Pancreas (tissue), 10 donors: ENCODE results near the gene ROBO1. TPM values are rescaled to one million over a fixed set of nuclear protein-coding genes. Genes with fewer than 3 reads are reported as not detected.

Experiments used
- ATAC-seq, 4 donors: fragments of 200-7000 bp; cut with Tn5 transposase; one replicate each; pipeline versions ENCODE4 v1.8.0 to v1.9.1; 2020; ENCODE audit warnings: mild to moderate bottlenecking in 4 of 4, moderate library complexity in 4 of 4
- DNase-seq, 6 donors: peaks; one replicate each; pipeline ENCODE4 v3.0.0-alpha.2; 2020
- FAIRE-seq: peaks from 2 replicates; lab custom pipeline; 2012; peaks lifted over from hg19 to GRCh38; lab: Jason Lieb, UNC
- H3K27ac ChIP-seq, 4 donors: fragments of 200-600 bp; sonication (generic); 1 replicate in 3 of 4; 2 replicates in 1 of 4; pipeline versions ENCODE4 v1.5.0 to v1.8.0; 2020
- H3K27me3 ChIP-seq, 4 donors: fragments of 200-600 bp; one replicate each; pipeline ENCODE4 v1.8.0; 2021
- H3K36me3 ChIP-seq, 3 donors: fragments of 200-600 bp; sonication (generic) in 1 of 3; one replicate each; pipeline versions ENCODE4 v1.5.0 to v1.8.0; 2020 to 2021
- H3K4me1 ChIP-seq, 3 donors: fragments of 200-600 bp; one replicate each; pipeline ENCODE4 v1.8.0; 2021
- H3K4me3 ChIP-seq, 4 donors: fragments of 200-600 bp; sonication (generic) in 2 of 4; one replicate each; pipeline versions ENCODE4 v1.5.0 to v1.8.0; 2020 to 2021
- H3K9me3 ChIP-seq, 4 donors: fragments of 200-600 bp; one replicate each; pipeline ENCODE4 v1.8.0; 2021
- CTCF ChIP-seq, 4 donors: fragments of 200-600 bp; sonication (generic) in 3 of 4; IDR thresholded peaks; one replicate each; pipeline versions ENCODE4 v1.5.0 to v1.8.0; 2021; ENCODE audit warnings: antibody characterized with exemption in 4 of 4
- WGBS, 2 donors: extraction: QIAGEN DNeasy Blood & Tissue Kit; methylation state at CpG; one replicate each; pipeline ENCODE4 v1.1.7; 2013; 5-methylcytosine and 5-hydroxymethylcytosine counted together
- intact Hi-C, 3 donors: fragments of 100-400 bp; cut with DNase I; formaldehyde crosslinking; loops; one replicate each; pipeline versions ENCODE4 v1.11.1 to v1.14.2; 2022
- polyA plus RNA-seq, 2 donors: library from polyadenylated mRNA; stranded (reverse); fragments of 200-250 nt; gene quantifications; one replicate each; pipeline ENCODE4 v1.2.3, GENCODE V29; 2013
- total RNA-seq, 6 donors: library from RNA; stranded (reverse); fragmentation: NEBNext Ultra II Directional in 4 of 6; extraction: Animal tissue kit (Norgen Biotek cat#: 25700) in 4 of 6; gene quantifications; one replicate each; pipeline versions ENCODE4 v1.2.1 to v1.2.4, GENCODE V29; 2021 to 2023
- donor health status: healthy with polysubstance abuse.
- donor health status: DM: no; HTN: no; CAD: no; lungs with moderate emphysema.
- donor health status: DM: no; HTN: no; CAD: no.
- donor health status: control.
- donor health status: control.
- donor health status: Bipolar disorder and iron deficiency.
- donor health status: DM: yes; HTN: yes; CAD: no.
- donor health status: DM: no; HTN: no; CAD: no.
- donor health status: DM: no; HTN: no; CAD: no.
- donor health status: DM: yes; HTN: yes; CAD: no.

ROBO1 gene
- total and polyA plus RNA-seq, 8 donors, result 0.51 to 8.5 (median 2.8) TPM

- no peak for ATAC-seq
- TF ChIP-seq CTCF (IDR thresholded peaks at IDR 0.05), result no peak
- no peak for DNase-seq
- Histone ChIP-seq H3K27ac (no peak overlapping the region), H3K4me1 (no peaks in the 10 kb centered on the region), H3K9me3 (no peaks in the 10 kb centered on the region), H3K4me3 (no peak overlapping the region), H3K27me3 (no peaks in the 10 kb centered on the region), H3K36me3 (no peaks in the 10 kb centered on the region)
- no peak for FAIRE-seq
- 72 to 90% methylated on average over 2 of the region's 2 CpGs for WGBS, 2 donors
- intact Hi-C loops, result no loop called here
Measured at GRCh38 chr3:78991656-78992055, 776.1 kb downstream of the ROBO1 start.

GRCh38 chr3:78990156-78990555, 777.6 kb downstream of the ROBO1 start:
- Histone ChIP-seq H3K36me3 (no peaks in the 10 kb centered on the region), H3K27me3 (no peaks in the 10 kb centered on the region), H3K9me3 (no peaks in the 10 kb centered on the region), H3K27ac (no peak overlapping the region), H3K4me3 (no peak overlapping the region), H3K4me1 (no peaks in the 10 kb centered on the region)
- intact Hi-C loops, result no loop called here
- no peak for DNase-seq
- no peak for FAIRE-seq
- ATAC-seq, result no peak
- TF ChIP-seq CTCF (IDR thresholded peaks at IDR 0.05), result no peak
- WGBS, 2 donors, result 66 to 84% methylated on average over 4 of the region's 4 CpGs

GRCh38 chr3:78988324-78988723, 779.5 kb downstream of the ROBO1 start:
- intact Hi-C loops, result no loop called here
- peak in 2 of 4 donors; percentile 40 to 56 for ATAC-seq
- Histone ChIP-seq H3K36me3 (no peaks in the 10 kb centered on the region), H3K9me3 (no peaks in the 10 kb centered on the region), H3K4me3 (no peak overlapping the region), H3K27me3 (no peaks in the 10 kb centered on the region), H3K27ac (no peak overlapping the region), H3K4me1 (no peaks in the 10 kb centered on the region)
- no peak for DNase-seq
- peak; percentile 51 for FAIRE-seq
- no peak for TF ChIP-seq CTCF (IDR thresholded peaks at IDR 0.05)

- no peaks in the 10 kb centered on the region for H3K4me1 ChIP-seq
- WGBS, 2 donors, result 49 to 57% methylated on average over 5 of the region's 5 CpGs
- FAIRE-seq, result no peak
- H3K27ac ChIP-seq, result no peak overlapping the region
- no peak for ATAC-seq
- no peak overlapping the region for H3K4me3 ChIP-seq
- DNase-seq, result no peak
- H3K36me3 ChIP-seq, result no peaks in the 10 kb centered on the region
- no peaks in the 10 kb centered on the region for H3K27me3 ChIP-seq
- no peaks in the 10 kb centered on the region for H3K9me3 ChIP-seq
- no peak for TF ChIP-seq CTCF (IDR thresholded peaks at IDR 0.05)
- intact Hi-C loops, result no loop called here
Measured at GRCh38 chr3:78986416-78987101, 781.2 kb downstream of the ROBO1 start.

GRCh38 chr3:78985981-78986380, 781.8 kb downstream of the ROBO1 start:
- Histone ChIP-seq H3K27me3 (no peaks in the 10 kb centered on the region), H3K4me1 (no peaks in the 10 kb centered on the region), H3K27ac (no peak overlapping the region), H3K36me3 (no peaks in the 10 kb centered on the region), H3K4me3 (no peak overlapping the region), H3K9me3 (no peaks in the 10 kb centered on the region)
- FAIRE-seq, result no peak
- no peak for DNase-seq
- intact Hi-C loops, result no loop called here
- ATAC-seq, result no peak
- WGBS, 2 donors, result 42 to 53% methylated on average over 2 of the region's 2 CpGs
- TF ChIP-seq CTCF (IDR thresholded peaks at IDR 0.05), result no peak
